ENCODE data around the gene ADAM22.

DNA sequence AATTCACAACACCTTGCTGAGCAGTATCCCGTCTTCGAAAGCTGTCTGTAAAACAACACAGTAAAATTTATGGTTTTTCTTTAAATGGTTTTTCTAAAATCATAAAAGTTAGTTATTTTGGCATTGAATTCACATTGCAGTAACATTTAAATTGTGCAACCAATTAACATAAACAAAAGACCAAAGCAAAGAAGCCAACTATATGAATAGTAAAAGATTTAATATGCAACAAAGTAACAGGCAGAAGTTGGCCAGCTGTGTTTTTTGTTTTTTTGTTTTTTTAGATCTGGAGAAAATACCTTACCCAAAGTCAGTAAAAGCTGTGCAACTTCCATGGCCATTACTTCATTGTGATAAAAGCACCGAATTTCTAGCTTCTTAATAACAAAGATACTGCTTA lies 274.5 kb downstream of the ADAM22 start:
- TF ChIP-seq POLR2A (IDR thresholded peaks at IDR 0.05; ENCODE audit: low read depth, low read length) (no peak), TAF1 (IDR thresholded peaks at IDR 0.05; ENCODE audit: borderline replicate concordance, low read depth, low read length) (no peak)
